ENCODE measurements around the gene FAM78A. TPM values are rescaled to one million over a fixed set of nuclear protein-coding genes. Genes with fewer than 3 reads are reported as not detected.
"Not testable (repeated sequence)": the region's sequence is repeated elsewhere in the genome, so short reads cannot be mapped to it uniquely, and the experiment has no call there.

FAM78A gene
- total and polyA plus RNA-seq, 9 donors, result 0.60 to 9.4 (median 2.3) TPM

- WGBS, 3 donors, result 94 to 98% (median 95%) methylated on average over 3 of the region's 3 CpGs
- no peak overlapping the region for H3K4me3 ChIP-seq
- no peaks in the 10 kb centered on the region for H3K36me3 ChIP-seq
- H3K27ac ChIP-seq, result no peak overlapping the region
- no peaks in the 10 kb centered on the region for H3K27me3 ChIP-seq
- no peaks in the 10 kb centered on the region for H3K9me3 ChIP-seq
- TF ChIP-seq EP300 (IDR thresholded peaks at IDR 0.05), result no peak
- TF ChIP-seq POLR2A (IDR thresholded peaks at IDR 0.05), result no peak
- TF ChIP-seq CTCF (IDR thresholded peaks at IDR 0.05), result no peak
- intact Hi-C loops (cut with DNase I), result no loop called here
- no peaks in the 10 kb centered on the region for H3K4me1 ChIP-seq (ENCODE audit: insufficient read depth)
- DNase-seq, result no peak
Measured at GRCh38 chr9:131272212-131272611, 4.1 kb downstream of the FAM78A start.

- no peak for DNase-seq
- WGBS, 3 donors, result 73 to 82% (median 78%) methylated on average over 6 of the region's 6 CpGs
Measured at GRCh38 chr9:131271506-131271931, 4.8 kb downstream of the FAM78A start.

GRCh38 chr9:131271016-131271273 lies 5.4 kb downstream of the FAM78A start:
- H3K9me3 ChIP-seq; H3K4me3 ChIP-seq; H3K27ac ChIP-seq; H3K36me3 ChIP-seq; H3K27me3 ChIP-seq; DNase-seq; intact Hi-C loops (cut with DNase I): not testable (repeated sequence)
- 84 to 93% (median 93%) methylated on average over 1 of the region's 1 CpG for WGBS, 3 donors
- peaks cover 10% of the 10 kb centered on the region for H3K4me1 ChIP-seq (ENCODE audit: insufficient read depth)

More at GRCh38 chr9:131271506-131271931, 4.8 kb downstream of the FAM78A start:
- no peak for TF ChIP-seq POLR2A (IDR thresholded peaks at IDR 0.05)
- TF ChIP-seq EP300 (IDR thresholded peaks at IDR 0.05), result no peak
- no peak for TF ChIP-seq CTCF (IDR thresholded peaks at IDR 0.05)
- Histone ChIP-seq H3K36me3 (no peaks in the 10 kb centered on the region), H3K9me3 (no peaks in the 10 kb centered on the region), H3K27ac (no peak overlapping the region), H3K4me3 (no peak overlapping the region), H3K4me1 (ENCODE audit: insufficient read depth) (peaks cover 6% of the 10 kb centered on the region), H3K27me3 (no peaks in the 10 kb centered on the region)
- intact Hi-C loops (cut with DNase I), result no loop called here

GRCh38 chr9:131270171-131271015 lies 5.9 kb downstream of the FAM78A start:
- Histone ChIP-seq H3K27me3 (no peaks in the 10 kb centered on the region), H3K4me3 (no peak overlapping the region), H3K9me3 (no peaks in the 10 kb centered on the region), H3K4me1 (ENCODE audit: insufficient read depth) (peaks cover 14% of the 10 kb centered on the region), H3K27ac (no peak overlapping the region), H3K36me3 (no peaks in the 10 kb centered on the region)
- intact Hi-C loops (cut with DNase I), result no loop called here
- 72 to 80% (median 76%) methylated on average over 20 of the region's 20 CpGs for WGBS, 3 donors
- no peak for TF ChIP-seq CTCF (IDR thresholded peaks at IDR 0.05)
- no peak for TF ChIP-seq POLR2A (IDR thresholded peaks at IDR 0.05)
- TF ChIP-seq EP300 (IDR thresholded peaks at IDR 0.05), result no peak
- no peak for DNase-seq

Data from ovary (tissue), 9 donors.